BLaER1 (cell line): ENCODE results near the gene HVCN1.
"Not testable (repeated sequence)": the region's sequence is repeated elsewhere in the genome, so short reads cannot be mapped to it uniquely, and the experiment has no call there.

Experiments
- H3K27ac ChIP-seq: shearing (Covaris generic); formaldehyde crosslinking; 2 replicates; pipeline ENCODE4 v1.8.1; 2022
- H3K27me3 ChIP-seq: shearing (Covaris generic); formaldehyde crosslinking; 2 replicates; pipeline ENCODE4 v1.8.1; 2022
- H3K36me3 ChIP-seq: shearing (Covaris generic); formaldehyde crosslinking; 2 replicates; pipeline ENCODE4 v1.8.1; 2022
- H3K4me1 ChIP-seq: shearing (Covaris generic); formaldehyde crosslinking; 2 replicates; pipeline ENCODE4 v1.8.1; 2022
- H3K4me2 ChIP-seq: shearing (Covaris generic); formaldehyde crosslinking; 2 replicates; pipeline ENCODE4 v1.8.1; 2022
- H3K4me3 ChIP-seq: shearing (Covaris generic); formaldehyde crosslinking; 2 replicates; pipeline ENCODE4 v1.8.1; 2022
- H3K9ac ChIP-seq: shearing (Covaris generic); formaldehyde crosslinking; 2 replicates; pipeline ENCODE4 v1.8.1; 2022
- H3K9me3 ChIP-seq: shearing (Covaris generic); formaldehyde crosslinking; 2 replicates; pipeline ENCODE4 v1.8.1; 2022
- H4K20me1 ChIP-seq: shearing (Covaris generic); formaldehyde crosslinking; 2 replicates; pipeline ENCODE4 v1.8.1; 2022
- Cebpa-rat ChIP-seq: shearing (Covaris generic); IDR thresholded peaks from 2 replicates; pipeline ENCODE4 v1.8.1; 2022

Gene HVCN1

GRCh38 chr12:110627500-110628195 is 61.3 kb downstream of the HVCN1 start:
- Histone ChIP-seq H3K4me1 (peaks cover 29% of the 10 kb centered on the region), H3K4me2 (peak overlapping the region; percentile 54), H3K9me3 (no peaks in the 10 kb centered on the region), H4K20me1 (no peaks in the 10 kb centered on the region), H3K9ac (peak overlapping the region; percentile 44; the same call in 1 of the 2 replicates), H3K4me3 (no peak overlapping the region), H3K27me3 (no peaks in the 10 kb centered on the region), H3K36me3 (no peaks in the 10 kb centered on the region), H3K27ac (peak overlapping the region; percentile 71)
- no peak for TF ChIP-seq Cebpa-rat

DNA sequence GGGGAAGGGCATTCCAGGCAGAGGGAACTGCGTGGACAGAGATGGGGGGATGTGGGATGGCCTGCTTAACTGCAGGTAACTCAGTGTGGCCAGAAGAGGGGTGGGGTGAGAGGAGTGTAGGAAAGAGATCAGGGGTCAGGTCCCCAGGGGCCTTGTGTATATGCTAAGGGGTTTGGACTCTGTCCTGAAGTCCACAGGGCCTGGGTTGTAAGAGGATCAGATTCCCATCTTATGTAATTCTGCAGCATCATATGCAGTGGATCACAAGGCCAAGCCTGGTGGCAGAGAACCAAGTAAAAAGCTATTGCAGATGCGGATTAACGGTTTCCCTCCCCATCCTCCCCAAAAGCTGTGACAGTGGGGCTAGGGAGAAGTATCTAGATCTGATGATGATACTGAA is 66.3 kb downstream of the HVCN1 start:
- Histone ChIP-seq H4K20me1 (no peaks in the 10 kb centered on the region), H3K36me3 (no peaks in the 10 kb centered on the region), H3K9ac (no peak overlapping the region), H3K9me3 (no peaks in the 10 kb centered on the region), H3K27me3 (no peaks in the 10 kb centered on the region), H3K4me2 (no peak overlapping the region), H3K4me1 (peaks cover 31% of the 10 kb centered on the region), H3K4me3 (no peak overlapping the region), H3K27ac (no peak overlapping the region)
- TF ChIP-seq Cebpa-rat = no peak

DNA sequence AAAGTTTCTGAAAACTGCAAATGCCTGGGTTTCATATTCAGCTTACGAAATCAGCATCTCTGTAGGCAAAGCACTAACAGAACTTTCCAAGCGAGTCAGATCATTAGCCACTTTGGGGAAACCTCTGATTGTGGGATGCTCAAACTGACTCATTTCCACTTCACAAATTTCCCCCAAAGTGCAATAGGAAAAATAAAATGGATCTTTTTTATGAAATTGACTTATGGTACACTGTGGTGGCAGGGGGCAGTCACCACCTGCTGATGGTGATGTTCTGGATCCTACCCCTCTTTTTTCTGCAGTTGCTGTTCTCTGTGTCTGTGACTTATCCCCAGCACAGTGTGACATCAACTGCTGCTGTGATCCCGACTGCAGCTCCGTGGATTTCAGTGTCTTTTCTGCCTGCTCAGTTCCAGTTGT is 69.4 kb downstream of the HVCN1 start:
- Histone ChIP-seq H3K27me3 (no peaks in the 10 kb centered on the region), H3K4me1 (peaks cover 30% of the 10 kb centered on the region), H3K36me3 (no peaks in the 10 kb centered on the region), H4K20me1 (no peaks in the 10 kb centered on the region), H3K9me3 (no peaks in the 10 kb centered on the region), H3K4me2 (0 out of 2 replicates have a peak overlapping the region, but pooled peaks have one; percentile 3), H3K27ac (no peak overlapping the region), H3K4me3 (no peak overlapping the region), H3K9ac (no peak overlapping the region)
- no peak for TF ChIP-seq Cebpa-rat

DNA sequence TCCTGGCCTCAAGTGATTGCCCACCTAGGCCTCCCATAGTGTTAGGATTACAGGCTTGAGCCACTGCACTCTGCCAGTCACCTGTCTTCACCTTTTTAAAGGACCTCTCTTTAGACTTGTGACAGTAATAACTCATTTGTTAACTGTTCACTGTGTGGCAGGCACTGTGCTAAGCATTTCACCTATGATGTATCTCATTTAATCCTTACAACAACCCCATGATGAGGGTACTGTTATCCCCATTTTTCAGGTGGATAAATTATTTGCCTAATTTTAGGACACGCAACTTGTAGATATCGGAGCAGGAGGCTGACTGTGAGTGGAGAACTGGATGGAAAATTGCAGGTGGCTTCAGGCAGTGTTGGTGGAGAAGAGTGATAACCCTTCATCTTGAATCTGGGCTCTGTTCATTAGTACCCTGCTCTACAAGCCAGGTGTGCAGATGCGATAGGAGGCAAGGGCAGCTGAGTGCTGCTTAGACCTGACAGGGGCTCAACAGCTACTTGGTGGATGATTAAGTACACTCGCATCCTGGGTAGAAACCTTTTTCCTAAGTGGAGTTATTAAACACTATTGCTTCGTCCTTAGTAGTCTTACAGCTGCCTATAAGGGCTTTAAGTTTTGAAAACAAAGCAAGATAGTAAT is 72.3 kb downstream of the HVCN1 start:
- no peak overlapping the region for H3K4me3 ChIP-seq
- no peaks in the 10 kb centered on the region for H3K9me3 ChIP-seq
- H3K4me1 ChIP-seq = peaks cover 42% of the 10 kb centered on the region
- no peaks in the 10 kb centered on the region for H4K20me1 ChIP-seq
- H3K27ac ChIP-seq = no peak overlapping the region
- no peak overlapping the region for H3K9ac ChIP-seq
- TF ChIP-seq Cebpa-rat = no peak
- no peak overlapping the region for H3K4me2 ChIP-seq
- H3K27me3 ChIP-seq = no peaks in the 10 kb centered on the region
- H3K36me3 ChIP-seq = no peaks in the 10 kb centered on the region

GRCh38 chr12:110615171-110615570 is 73.7 kb downstream of the HVCN1 start:
- TF ChIP-seq Cebpa-rat = no peak
- Histone ChIP-seq H3K9ac (no peak overlapping the region; the same call in 1 of the 2 replicates), H3K9me3 (no peaks in the 10 kb centered on the region), H3K4me1 (peaks cover 42% of the 10 kb centered on the region), H3K27ac (no peak overlapping the region), H3K4me3 (no peak overlapping the region), H3K36me3 (no peaks in the 10 kb centered on the region), H4K20me1 (no peaks in the 10 kb centered on the region), H3K4me2 (peak overlapping the region; percentile 93), H3K27me3 (no peaks in the 10 kb centered on the region)

DNA sequence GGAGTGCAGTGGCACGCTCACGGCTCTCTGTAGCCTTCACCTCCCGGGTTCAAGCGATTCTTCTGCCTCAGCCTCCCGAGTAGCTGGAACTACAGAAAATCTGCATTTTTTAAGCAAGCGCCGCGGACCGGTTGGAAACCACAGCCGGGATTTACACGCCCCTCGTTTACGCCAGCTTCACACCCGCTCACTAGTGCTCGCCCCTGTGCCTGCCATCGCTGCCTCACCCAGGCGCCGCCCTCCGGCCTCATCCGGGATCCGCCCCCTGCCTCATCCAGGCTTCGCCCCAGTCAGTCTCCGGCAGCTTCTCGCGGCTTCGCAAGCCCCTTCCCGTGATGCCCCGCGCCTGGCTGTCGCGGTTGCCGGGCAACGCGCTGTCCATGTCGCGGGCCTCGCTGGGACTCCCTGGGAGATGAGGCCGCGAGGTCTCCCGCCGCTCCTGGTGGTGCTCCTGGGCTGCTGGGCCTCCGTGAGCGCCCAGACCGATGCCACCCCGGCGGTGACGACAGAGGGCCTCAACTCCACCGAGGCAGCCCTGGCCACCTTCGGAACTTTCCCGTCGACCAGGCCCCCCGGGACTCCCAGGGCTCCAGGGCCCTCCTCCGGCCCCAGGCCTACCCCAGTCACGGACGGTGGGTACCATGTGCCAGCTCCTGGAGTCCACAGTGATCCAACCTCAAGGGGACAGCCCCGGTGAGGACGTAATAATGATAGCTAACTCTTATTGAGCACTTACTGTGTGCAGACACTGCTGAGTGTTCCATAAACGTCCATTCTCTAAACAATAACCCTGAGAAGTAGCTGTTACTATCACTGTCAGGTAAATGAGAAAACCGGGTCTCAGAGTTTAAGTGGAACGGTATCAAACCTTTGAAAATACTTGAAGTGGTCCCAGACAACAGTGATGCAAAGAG is 74.9 kb downstream of the HVCN1 start, which contains the start of gene TCTN1:
Gene TCTN1 (plus strand): TSS at position 359 of the 914 bp plus-strand sequence. CDS start 54 bp downstream, at position 413.
- H3K27ac ChIP-seq = peak within 1 kb of the TSS; percentile 68
- H3K4me2 ChIP-seq = peak within 1 kb of the TSS; percentile 93
- no peaks in the 10 kb centered on the region for H3K27me3 ChIP-seq
- peaks cover 38% of the 10 kb centered on the region for H3K4me1 ChIP-seq
- no peaks in the 10 kb centered on the region for H3K9me3 ChIP-seq
- peak within 1 kb of the TSS; percentile 75 for H3K4me3 ChIP-seq
- H3K36me3 ChIP-seq = no peaks in the 10 kb centered on the region
- no peak for TF ChIP-seq Cebpa-rat
- H4K20me1 ChIP-seq = no peaks in the 10 kb centered on the region
- peak within 1 kb of the TSS; percentile 76 for H3K9ac ChIP-seq

- H3K9me3 ChIP-seq = no peaks in the 10 kb centered on the region
- H3K4me2 ChIP-seq = peak overlapping the region; percentile 93
- H4K20me1 ChIP-seq = no peaks in the 10 kb centered on the region
- peak overlapping the region; percentile 75 for H3K4me3 ChIP-seq
- H3K9ac ChIP-seq = peak overlapping the region; percentile 76
- no peak for TF ChIP-seq Cebpa-rat
- H3K4me1 ChIP-seq = peaks cover 38% of the 10 kb centered on the region
- H3K27ac ChIP-seq = peak overlapping the region; percentile 68
- H3K27me3 ChIP-seq = no peaks in the 10 kb centered on the region
- no peaks in the 10 kb centered on the region for H3K36me3 ChIP-seq
Measured at GRCh38 chr12:110613071-110613770, 75.7 kb downstream of the HVCN1 start.

- peak overlapping the region; percentile 59 for H3K4me3 ChIP-seq
- no peaks in the 10 kb centered on the region for H4K20me1 ChIP-seq
- H3K4me2 ChIP-seq = peak overlapping the region; percentile 73
- H3K9me3 ChIP-seq = no peaks in the 10 kb centered on the region
- no peaks in the 10 kb centered on the region for H3K36me3 ChIP-seq
- H3K9ac ChIP-seq = peak overlapping the region; percentile 76
- no peaks in the 10 kb centered on the region for H3K27me3 ChIP-seq
- H3K4me1 ChIP-seq = peaks cover 28% of the 10 kb centered on the region
- peak overlapping the region; percentile 84 for H3K27ac ChIP-seq
- TF ChIP-seq Cebpa-rat = no peak
Measured at GRCh38 chr12:110606253-110606611, 82.7 kb downstream of the HVCN1 start.

DNA sequence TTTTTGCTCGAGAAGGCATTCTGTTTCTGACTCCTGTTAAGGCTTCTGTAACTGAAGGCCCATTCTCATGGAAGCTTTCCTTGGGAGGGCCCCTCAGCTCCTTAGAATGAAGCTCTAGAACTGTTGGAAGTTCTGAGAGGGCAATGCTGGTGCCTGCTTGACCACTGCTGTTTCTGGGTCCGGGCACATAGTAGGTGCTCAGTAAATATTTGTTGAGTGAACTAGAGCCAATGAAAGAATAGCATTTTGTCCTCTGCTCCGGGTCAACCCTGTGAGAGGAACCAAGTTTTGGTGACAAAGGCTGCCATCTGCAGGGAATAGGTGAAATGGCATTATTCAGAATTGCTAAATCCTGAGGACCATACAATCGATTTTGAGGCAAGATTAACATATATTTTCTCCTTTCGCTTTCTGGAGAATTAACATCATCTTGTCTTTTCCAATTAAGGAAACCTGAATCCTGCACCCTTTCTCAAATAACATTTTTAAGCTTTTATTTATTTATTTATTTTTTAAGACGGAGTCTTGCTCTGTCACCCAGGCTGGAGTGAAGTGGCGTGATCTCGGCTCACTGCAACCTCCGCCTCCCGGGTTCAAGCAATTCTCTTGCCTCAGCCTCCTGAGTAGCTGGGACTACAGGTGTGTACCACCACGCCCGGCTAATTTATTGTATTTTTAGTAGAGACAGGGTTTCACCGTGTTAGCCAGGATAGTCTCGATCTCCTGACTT is 86.7 kb downstream of the HVCN1 start:
- peaks cover 18% of the 10 kb centered on the region for H3K4me1 ChIP-seq
- not testable (repeated sequence) for H3K9ac ChIP-seq, H3K9me3 ChIP-seq, H3K36me3 ChIP-seq, H3K27me3 ChIP-seq, H3K4me3 ChIP-seq, H4K20me1 ChIP-seq, H3K4me2 ChIP-seq, H3K27ac ChIP-seq
